ENCODE results near the gene CNDP1.

The CNDP1 gene

DNA sequence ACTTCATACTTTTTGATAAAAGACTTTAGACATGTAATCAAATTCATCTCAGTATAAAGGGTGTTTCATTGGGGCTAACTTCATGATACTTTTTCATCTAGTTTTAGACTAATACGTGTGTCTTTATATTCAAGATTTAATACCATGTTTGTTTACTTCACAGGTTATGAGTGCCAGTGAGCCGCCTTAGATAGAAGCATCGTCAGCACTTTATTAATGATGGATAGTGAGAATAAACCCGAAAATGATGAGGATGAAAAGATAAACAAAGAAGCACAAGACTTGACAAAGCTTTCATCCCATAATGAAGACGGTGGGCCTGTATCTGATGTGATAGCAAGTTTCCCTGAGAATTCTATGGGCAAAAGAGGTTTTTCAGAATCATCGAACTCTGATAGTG lies 96.5 kb downstream of the CNDP1 start:
- no peak for DNase-seq

DNA sequence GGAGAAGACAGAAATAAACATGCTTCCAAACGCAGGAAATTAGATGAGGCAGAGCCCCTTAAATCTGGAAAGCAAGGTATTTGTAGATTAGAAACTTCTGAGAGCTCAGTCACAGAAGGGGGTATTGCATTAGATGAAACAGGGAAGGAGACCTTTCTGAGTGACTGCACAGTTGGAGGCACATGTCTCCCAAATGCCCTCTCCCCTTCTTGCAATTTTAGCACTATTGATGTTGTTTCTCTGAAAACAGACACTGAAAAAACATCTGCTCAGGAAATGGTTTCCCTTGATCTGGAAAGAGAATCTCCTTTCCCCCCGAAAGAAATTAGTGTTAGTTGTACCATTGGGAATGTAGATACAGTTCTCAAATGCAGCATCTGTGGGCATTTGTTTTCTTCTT lies 96.9 kb downstream of the CNDP1 start:
- no peak for DNase-seq

DNA sequence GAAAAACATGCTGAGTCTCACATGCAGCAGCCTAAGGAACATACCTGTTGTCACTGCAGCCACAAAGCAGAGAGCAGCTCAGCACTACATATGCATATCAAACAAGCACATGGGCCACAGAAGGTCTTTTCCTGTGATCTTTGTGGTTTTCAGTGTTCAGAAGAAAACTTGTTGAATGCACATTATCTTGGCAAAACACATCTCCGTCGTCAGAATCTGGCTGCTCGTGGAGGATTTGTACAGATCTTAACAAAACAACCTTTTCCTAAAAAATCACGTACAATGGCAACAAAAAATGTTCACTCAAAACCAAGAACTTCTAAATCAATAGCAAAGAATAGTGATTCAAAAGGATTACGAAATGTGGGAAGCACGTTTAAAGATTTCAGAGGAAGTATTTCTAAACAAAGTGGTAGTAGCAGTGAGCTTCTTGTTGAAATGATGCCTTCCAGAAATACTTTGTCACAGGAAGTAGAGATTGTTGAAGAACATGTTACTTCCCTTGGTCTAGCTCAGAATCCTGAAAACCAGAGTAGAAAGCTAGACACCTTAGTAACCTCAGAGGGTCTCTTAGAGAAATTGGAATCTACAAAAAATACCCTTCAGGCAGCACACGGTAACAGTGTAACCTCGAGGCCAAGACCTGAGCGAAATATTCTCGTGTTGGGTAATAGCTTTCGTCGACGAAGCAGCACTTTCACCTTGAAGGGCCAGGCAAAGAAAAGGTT lies 97.5 kb downstream of the CNDP1 start:
- no peak for DNase-seq

DNA sequence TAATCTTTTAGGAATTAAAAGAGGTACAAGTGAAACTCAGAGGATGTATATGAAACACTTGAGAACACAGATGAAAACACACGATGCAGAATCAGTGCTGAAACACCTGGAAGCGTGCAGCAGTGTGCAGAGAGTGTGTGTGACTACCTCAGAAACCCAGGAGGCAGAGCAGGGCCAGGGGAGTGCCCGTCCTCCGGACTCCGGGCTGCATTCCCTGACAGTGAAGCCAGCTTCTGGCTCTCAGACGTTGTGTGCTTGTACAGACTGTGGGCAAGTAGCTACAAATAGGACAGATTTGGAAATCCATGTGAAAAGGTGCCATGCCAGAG lies 98.0 kb downstream of the CNDP1 start:
- DNase-seq = no peak

DNA sequence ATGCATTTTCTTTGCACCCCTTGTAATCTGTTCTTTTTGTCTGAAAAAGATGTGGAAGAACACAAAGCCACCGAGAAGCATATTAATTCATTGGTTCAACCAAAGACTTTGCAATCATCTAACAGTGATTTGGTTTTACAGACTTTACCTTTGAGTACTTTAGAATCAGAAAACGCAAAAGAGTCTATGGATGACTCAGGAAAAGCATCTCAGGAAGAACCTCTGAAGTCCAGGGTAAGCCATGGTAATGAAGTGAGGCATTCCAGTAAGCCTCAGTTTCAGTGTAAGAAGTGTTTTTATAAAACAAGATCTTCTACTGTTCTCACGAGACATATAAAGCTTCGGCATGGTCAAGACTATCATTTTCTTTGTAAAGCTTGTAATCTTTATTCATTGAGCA lies 98.6 kb downstream of the CNDP1 start:
- DNase-seq = no peak

DNA sequence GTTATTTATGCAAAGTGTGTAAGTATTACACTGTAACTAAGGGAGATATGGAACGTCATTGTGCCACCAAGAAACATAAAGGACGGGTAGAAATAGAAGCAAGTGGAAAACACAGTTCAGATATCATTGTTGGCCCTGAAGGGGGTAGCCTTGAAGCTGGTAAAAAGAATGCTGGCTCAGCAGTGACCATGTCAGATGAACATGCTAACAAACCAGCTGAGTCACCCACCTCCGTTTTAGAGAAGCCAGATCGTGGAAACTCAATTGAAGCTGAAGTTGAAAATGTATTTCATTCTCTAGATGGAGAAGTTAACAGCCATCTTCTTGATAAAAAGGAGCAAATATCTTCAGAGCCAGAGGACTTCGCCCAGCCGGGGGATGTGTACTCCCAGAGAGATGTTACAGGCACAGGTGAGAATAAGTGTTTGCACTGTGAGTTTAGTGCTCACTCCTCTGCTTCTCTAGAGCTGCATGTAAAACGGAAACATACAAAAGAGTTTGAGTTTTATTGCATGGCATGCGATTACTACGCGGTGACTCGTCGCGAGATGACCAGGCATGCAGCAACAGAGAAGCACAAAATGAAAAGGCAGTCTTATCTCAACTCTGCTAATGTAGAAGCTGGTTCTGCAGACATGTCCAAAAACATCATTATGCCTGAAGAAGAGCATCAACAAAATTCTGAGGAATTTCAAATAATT lies 99.5 kb downstream of the CNDP1 start:
- no peak for DNase-seq

DNA sequence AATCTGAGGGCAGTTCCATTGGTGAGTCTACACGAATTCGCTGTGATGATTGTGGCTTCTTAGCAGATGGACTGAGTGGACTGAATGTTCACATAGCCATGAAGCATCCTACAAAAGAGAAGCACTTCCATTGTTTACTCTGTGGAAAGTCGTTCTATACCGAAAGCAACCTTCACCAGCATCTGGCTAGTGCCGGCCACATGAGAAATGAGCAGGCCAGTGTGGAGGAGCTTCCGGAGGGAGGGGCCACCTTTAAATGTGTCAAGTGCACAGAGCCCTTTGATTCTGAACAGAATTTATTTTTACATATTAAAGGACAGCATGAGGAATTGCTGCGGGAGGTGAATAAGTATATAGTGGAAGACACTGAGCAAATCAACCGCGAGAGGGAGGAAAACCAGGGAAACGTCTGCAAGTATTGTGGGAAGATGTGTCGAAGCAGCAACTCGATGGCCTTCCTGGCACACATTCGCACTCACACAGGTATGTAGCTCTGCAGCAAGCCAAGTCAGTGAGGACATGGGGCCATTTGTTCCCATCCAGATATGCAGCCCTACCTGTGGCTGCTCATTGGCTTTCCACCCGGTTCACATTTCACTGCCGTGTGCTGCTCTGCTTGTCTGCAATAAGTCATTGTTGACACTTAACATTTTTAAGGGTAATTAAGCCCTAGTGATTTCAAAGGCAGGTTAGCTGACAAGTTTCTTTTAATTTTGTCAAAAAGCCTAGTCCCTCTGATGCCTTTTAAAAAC lies 101.1 kb downstream of the CNDP1 start:
- DNase-seq = no peak
